Effector memory CD8-positive, alpha-beta T cell (primary cell): ENCODE data around the gene GNB2.
A peak's percentile ranks its signal among the peaks of the same experiment; 100 is the strongest.

Experiments
- ATAC-seq: fragments of 150-1000 bp; cut with Tn5 transposase; replicated peaks from 2 replicates; pipeline ENCODE4 v1.10.0; 2021; ENCODE audit warnings: mild to moderate bottlenecking, moderate library complexity
- DNase-seq, 3 experiments: peaks; one replicate each; pipeline ENCODE4 v3.0.0; 2021
- H3K27ac Mint-ChIP-seq, 2 donors: one replicate each; pipeline ENCODE4 v1.8.0; 2022; ENCODE audit warnings: mild to moderate bottlenecking in 2 of 2, mixed read lengths in 2 of 2, moderate library complexity in 2 of 2
- H3K27me3 Mint-ChIP-seq, 2 donors: one replicate each; pipeline ENCODE4 v1.8.0; 2022; ENCODE audit warnings: mixed read lengths in 2 of 2
- H3K36me3 Mint-ChIP-seq: one replicate; pipeline ENCODE4 v1.8.0; 2022; ENCODE audit warnings: mild to moderate bottlenecking, moderate library complexity, mixed read lengths; ENCODE audit not compliant: insufficient read depth
- H3K4me1 Mint-ChIP-seq, 2 donors: one replicate each; pipeline ENCODE4 v1.8.0; 2022; ENCODE audit warnings: low read depth in 2 of 2, mixed read lengths in 2 of 2
- H3K4me3 Mint-ChIP-seq, 2 donors: one replicate each; pipeline ENCODE4 v1.8.0; 2022; ENCODE audit warnings: mild to moderate bottlenecking in 2 of 2, mixed read lengths in 2 of 2, moderate library complexity in 2 of 2
- H3K9me3 Mint-ChIP-seq, 2 donors: one replicate each; pipeline ENCODE4 v1.8.0; 2022; ENCODE audit warnings: mixed read lengths in 2 of 2

Gene GNB2

DNA sequence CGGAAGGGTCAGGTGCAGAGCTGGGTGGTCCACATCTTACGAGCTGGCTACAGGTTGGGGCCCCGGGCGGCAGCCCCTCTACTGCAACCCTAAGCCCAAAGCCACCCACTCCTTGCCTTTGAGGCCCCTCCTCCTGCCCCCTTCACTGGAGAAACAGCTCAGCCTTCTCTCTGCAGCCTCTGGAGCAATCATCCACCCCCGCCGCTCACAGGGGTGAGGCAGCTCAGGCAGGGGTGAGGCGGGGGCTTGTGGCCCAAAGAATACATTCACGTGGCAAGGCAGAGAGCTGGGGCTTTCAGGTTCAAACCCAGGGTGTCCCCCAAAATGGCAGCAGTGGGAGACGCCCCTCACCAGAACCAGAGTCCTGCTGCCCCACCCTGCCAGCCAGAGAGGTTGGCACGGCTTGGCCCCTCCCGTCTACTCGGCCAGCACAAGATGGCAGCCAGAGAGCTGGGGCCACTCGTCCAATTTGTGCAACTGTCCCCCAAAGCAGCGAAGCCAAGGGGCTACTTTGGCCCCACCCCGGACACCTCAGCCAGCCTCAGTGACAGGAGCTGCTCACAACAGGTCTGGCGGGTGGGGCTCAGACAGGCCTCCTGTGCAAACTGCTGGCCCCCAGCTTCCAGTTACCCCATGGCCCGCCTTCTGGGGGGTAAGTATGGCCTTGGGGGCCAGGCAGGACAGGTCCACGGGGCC is 7.2 kb downstream of the GNB2 start:
- ATAC-seq (no peak), DNase-seq (no peak)
- Mint-ChIP-seq H3K27me3 (no peaks in the 10 kb centered on the region), H3K27ac (peak overlapping the region; percentile 13 to 86), H3K4me1 (peaks cover 29 to 35% of the 10 kb centered on the region in 2 donors), H3K4me3 (no peak overlapping the region), H3K36me3 (peaks cover 62% of the 10 kb centered on the region), H3K9me3 (no peaks in the 10 kb centered on the region)

DNA sequence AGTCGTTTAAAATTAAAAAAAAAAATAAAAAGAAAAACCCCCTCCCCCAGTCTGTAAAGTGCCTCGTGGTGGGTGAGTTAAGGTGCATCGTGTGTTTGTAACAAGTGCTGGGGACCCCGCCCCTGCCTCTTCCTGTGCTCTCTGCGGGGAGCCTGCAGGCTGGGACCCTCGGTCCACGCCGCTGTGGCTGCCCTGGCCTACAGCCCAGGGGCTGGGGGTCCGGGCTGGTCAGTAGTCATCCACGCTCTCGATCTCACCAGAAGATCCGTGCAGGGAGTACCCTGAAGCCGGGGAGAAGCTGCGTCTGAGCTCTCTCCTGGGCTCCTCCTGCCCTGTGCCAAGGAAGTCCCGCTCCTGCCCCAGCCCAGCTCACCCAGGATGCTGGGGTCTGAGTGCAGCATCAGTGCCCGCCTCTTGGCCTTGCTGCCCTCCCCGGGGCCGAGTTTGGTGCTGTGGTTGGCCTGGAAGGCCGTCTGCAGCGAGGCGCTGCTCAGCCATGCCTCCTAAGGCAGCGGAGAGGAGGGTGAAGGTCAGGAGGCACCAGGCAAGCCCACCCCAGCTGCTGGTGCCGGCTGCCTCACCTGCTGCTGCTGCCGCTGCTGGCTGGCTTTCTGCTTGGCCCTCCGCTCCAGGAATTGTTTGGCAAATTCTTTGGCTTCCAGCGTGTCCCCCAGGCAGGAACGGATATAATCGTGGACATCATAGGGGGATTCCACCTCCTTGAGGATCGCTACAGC is 8.1 kb downstream of the GNB2 start:
- no peak overlapping the region for H3K4me3 Mint-ChIP-seq
- H3K27me3 Mint-ChIP-seq, result no peaks in the 10 kb centered on the region
- H3K36me3 Mint-ChIP-seq, result peaks cover 60% of the 10 kb centered on the region
- no peaks in the 10 kb centered on the region for H3K9me3 Mint-ChIP-seq
- no peak for ATAC-seq
- peaks cover 26 to 31% of the 10 kb centered on the region in 2 donors for H3K4me1 Mint-ChIP-seq
- H3K27ac Mint-ChIP-seq, result peak overlapping the region; percentile 13 to 86
- no peak for DNase-seq

DNA sequence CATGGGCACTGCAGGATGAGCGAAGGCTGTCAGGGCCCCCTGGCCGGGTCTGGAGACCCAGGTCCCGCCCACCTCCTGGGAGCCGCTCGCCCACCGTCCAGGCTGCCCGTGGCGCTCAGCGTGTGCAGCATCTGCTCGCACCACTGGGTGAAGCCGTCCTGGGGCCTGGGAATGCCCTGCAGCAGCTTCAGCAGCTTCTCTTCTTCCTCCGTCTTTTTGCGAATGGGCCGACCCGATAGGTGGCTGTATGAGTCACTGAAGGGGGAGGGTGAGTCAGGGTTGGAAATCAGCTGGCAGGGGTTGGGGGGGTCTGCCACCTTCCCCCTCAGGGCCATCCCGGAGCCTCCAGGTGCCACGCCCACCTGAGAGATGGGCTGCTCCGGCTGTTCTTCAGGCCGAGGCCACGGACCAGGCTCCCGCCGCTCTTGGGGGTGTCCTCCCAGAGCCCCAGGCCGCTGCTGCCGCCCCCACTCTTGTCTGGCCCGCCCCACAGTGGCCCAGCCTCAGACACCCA is 8.7 kb downstream of the GNB2 start:
- DNase-seq (no peak), ATAC-seq (no peak)
- H3K4me3 Mint-ChIP-seq, result no peak overlapping the region
- peak overlapping the region in 1 of 2 donors; percentile 86 for H3K27ac Mint-ChIP-seq
- H3K27me3 Mint-ChIP-seq, result no peaks in the 10 kb centered on the region
- peaks cover 24 to 27% of the 10 kb centered on the region in 2 donors for H3K4me1 Mint-ChIP-seq
- peaks cover 59% of the 10 kb centered on the region for H3K36me3 Mint-ChIP-seq
- H3K9me3 Mint-ChIP-seq, result no peaks in the 10 kb centered on the region

DNA sequence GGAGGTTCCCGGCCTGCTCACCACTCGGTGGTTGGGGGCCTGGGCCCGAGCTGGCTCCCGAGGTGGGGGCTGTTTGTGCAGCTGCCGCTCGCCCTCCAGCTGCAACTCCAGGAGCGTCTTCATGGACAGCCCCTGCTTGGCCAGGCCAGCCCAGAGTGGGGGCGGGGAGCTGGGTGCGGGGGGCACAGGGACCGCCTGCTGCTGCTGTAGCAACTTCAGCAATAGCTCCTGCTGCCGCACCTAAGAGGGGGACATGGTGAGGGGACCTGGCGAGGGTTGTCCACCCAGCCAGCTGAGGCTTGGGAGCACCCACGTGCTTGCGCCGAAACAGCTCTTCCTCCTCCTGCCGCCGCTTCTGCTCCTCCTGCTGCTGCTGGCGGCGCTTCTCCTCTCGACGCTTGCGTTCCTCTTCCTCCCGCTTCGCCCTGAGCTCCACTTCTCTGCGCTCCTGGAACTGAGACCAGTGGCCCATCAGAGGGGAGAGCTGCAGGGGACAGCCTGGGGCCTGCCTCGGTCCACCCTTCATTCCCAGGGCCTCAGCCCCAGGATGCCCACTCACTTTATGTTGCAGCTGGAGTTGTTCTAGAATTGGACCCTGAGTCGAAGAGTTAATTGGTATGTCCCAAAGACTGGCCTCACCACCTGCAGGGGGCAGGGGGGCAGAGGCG is 9.6 kb downstream of the GNB2 start:
- Mint-ChIP-seq H3K27ac (no peak overlapping the region), H3K9me3 (no peaks in the 10 kb centered on the region), H3K36me3 (peaks cover 59% of the 10 kb centered on the region), H3K27me3 (no peaks in the 10 kb centered on the region), H3K4me3 (no peak overlapping the region), H3K4me1 (peaks cover 21 to 23% of the 10 kb centered on the region in 2 donors)
- ATAC-seq, result no peak
- DNase-seq, result no peak

DNA sequence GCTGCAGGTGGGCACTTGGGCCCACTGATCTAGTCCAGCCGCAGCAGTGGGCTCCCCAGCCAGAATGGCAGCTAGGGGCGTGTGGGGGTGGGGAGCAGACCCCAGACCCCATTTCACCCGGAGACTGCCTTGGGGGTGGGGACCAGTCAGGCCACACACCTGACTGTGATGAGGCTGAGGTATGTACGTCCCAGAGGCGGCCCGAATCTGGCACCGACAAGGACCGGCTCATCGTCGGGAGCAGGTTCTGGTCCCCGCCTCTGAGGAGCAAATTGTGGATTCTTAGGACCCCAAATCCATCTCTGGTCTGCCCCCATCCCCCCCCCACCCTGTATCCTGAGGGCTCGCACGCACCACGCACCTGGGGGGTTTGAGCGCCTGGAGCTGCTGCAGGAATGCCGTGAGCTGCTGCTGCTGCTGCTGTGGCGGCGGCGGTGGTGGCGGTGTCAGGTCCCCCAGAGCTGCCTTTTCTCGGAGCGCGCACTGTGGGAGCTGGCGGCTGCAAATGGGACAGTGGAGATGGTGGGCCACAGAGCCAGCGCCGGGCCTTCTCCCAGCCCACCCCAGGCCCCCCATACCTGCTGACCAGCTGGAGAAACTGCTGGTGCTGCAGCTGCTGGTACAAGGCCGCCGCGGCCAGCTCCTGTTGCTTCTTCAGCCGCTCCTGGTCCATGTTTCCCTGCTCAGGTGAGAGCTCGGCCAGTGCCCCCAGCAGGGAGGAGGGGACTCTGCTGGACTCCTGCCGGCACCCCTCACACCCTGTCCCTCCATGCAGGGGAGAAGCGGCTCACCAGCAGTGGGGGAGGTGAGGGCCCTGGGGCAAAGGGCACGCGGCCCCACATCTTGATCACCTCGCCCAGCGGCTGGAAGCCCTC is 10.4 kb downstream of the GNB2 start:
- Mint-ChIP-seq H3K9me3 (no peaks in the 10 kb centered on the region), H3K4me1 (peaks cover 20% of the 10 kb centered on the region in 2 donors), H3K36me3 (peaks cover 56% of the 10 kb centered on the region), H3K4me3 (no peak overlapping the region), H3K27me3 (no peaks in the 10 kb centered on the region), H3K27ac (no peak overlapping the region)
- DNase-seq (no peak), ATAC-seq (no peak)

DNA sequence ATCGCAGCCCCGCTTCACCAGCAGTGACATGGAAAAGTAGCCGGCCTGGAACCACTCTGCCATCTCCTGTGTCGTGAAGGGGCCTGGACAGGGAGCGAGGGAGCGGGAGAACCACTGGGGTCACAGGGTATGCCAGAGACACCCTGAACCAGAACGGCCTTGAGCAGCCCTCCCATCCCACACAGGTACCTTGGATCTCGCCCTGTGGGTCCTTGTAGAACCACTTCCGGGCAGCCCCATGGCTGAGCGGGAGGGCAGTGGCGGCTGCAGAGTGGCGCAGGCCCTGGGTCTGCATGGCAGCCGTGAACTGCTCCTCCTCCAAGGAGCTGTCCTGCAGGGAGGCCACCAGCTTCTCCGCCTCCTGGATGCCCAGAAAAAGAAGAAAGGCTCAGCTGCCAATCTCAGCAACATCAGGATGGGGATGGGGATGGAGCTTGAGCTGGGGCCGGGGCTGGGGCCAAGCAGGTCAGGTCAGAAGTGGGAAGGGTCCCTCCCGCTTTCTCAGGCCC is 11.0 kb downstream of the GNB2 start:
- peaks cover 55% of the 10 kb centered on the region for H3K36me3 Mint-ChIP-seq
- H3K4me3 Mint-ChIP-seq, result no peak overlapping the region
- H3K4me1 Mint-ChIP-seq, result peaks cover 20 to 21% of the 10 kb centered on the region in 2 donors
- DNase-seq, result no peak
- no peaks in the 10 kb centered on the region for H3K27me3 Mint-ChIP-seq
- ATAC-seq, result no peak
- H3K9me3 Mint-ChIP-seq, result no peaks in the 10 kb centered on the region
- H3K27ac Mint-ChIP-seq, result no peak overlapping the region

DNA sequence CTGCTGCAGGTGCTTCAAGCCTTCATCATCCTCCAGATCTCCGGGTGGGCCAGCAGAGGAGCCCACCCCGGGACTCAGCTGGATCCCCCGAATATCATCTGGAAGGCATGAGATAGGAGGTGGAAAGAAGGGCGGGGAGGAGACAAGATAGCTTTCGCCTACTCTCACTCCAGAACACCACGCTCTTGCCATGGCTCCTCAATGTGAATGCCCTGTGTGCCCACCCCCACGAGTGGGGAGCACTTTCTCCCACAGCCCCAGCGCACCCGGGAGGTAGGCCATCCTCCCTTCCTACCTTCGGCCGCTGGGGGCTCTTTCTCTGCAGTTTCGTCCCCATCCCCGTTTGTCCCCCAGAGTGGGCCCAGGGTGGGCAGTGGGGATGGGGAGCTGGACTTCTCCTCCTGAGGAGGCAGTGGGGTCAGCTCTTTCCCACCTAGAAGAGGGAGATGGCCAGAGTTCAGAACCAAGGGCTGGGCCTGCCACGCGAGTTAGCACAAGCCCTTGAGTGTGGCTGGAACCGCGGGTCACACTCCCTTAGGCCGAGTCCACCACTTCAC is 11.6 kb downstream of the GNB2 start:
- Mint-ChIP-seq H3K36me3 (peaks cover 54% of the 10 kb centered on the region), H3K27ac (no peak overlapping the region), H3K9me3 (no peaks in the 10 kb centered on the region), H3K4me1 (peaks cover 17 to 18% of the 10 kb centered on the region in 2 donors), H3K4me3 (no peak overlapping the region), H3K27me3 (no peaks in the 10 kb centered on the region)
- no peak for ATAC-seq
- no peak for DNase-seq

DNA sequence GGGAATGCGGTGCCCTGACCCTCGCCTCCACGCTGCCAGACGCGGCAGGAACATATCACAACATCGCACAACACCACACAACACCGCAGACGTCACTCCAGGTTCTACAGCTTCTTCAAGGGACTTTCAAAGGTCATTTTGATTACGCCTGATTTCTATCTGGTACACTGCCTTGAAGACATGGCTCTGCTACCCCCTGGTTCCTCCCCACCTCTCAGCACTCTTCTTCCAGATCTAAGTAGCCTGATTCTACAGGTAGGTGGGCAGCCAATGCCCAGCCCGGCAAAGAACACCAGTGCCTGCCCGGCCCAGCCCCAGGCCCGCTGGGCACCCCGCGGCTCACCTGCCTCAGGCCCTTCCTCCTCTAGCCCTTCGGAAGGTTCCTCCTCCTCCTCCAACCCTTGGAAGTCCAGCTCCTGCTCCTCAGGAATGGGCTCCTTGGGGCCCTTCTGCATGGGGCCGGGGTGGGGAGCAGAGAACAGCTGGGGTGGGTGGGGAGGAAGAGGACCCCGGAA is 12.1 kb downstream of the GNB2 start:
- Mint-ChIP-seq H3K36me3 (peaks cover 51% of the 10 kb centered on the region), H3K27me3 (no peaks in the 10 kb centered on the region), H3K27ac (no peak overlapping the region), H3K4me3 (no peak overlapping the region), H3K9me3 (no peaks in the 10 kb centered on the region), H3K4me1 (peaks cover 12 to 14% of the 10 kb centered on the region in 2 donors)
- no peak for DNase-seq
- ATAC-seq, result no peak

DNA sequence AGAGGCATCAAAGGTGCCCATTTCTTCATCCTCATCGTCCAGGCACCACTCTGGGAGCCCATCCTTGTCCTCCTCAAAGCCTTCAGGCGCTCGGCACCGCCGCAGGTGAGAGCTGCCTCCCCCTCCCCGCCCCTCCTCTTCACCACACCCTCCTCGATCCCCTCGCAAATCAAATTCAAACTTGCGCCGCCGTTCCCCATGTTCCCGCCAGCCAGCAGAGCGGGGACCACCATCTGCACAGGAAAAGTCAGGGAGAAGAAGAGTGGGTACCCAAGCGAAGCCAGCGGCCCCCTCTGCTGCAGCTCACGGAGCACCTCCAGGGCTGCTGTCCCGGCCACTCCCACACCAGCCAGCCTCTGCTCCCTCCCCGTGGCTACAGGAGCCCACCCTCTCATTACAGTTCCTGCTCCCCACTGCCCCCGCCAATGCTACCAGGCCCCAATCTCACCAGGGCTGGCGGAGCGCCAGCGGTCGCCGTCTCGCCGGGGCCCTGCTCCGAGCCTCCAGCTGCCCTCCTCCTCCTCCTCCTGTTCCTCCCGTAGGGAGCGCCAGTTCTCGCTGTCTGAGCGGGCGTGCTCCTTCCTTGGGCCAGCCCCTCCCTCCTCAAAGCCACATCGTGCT is 12.8 kb downstream of the GNB2 start:
- no peak for ATAC-seq
- no peak overlapping the region for H3K4me3 Mint-ChIP-seq
- no peaks in the 10 kb centered on the region for H3K9me3 Mint-ChIP-seq
- no peaks in the 10 kb centered on the region for H3K27me3 Mint-ChIP-seq
- H3K36me3 Mint-ChIP-seq, result peaks cover 50% of the 10 kb centered on the region
- peaks cover 9 to 14% of the 10 kb centered on the region in 2 donors for H3K4me1 Mint-ChIP-seq
- no peak for DNase-seq
- H3K27ac Mint-ChIP-seq, result no peak overlapping the region

DNA sequence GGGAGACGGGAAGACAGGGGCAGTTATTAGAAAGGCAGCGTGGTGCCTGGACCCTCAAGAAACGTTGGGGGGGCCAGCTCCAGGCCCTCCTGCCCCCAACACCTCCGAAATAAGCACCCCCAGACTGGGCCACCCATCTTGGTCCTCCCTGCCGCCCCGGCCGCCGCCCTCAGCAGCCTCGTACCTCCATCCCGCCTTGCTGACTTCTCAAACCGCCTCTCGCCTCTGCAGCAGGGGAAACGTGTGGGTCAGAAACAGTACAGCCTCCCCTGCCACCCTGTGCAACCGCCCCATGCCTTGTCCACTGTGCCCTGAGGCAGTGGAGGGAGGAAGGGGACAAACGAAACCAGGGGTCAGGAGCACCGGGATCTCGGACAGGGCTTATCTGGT is 13.3 kb downstream of the GNB2 start:
- Mint-ChIP-seq H3K4me1 (peaks cover 9 to 14% of the 10 kb centered on the region in 2 donors), H3K27me3 (no peaks in the 10 kb centered on the region), H3K36me3 (peaks cover 47% of the 10 kb centered on the region), H3K4me3 (no peak overlapping the region), H3K27ac (no peak overlapping the region), H3K9me3 (no peaks in the 10 kb centered on the region)
- DNase-seq (no peak), ATAC-seq (no peak)

DNA sequence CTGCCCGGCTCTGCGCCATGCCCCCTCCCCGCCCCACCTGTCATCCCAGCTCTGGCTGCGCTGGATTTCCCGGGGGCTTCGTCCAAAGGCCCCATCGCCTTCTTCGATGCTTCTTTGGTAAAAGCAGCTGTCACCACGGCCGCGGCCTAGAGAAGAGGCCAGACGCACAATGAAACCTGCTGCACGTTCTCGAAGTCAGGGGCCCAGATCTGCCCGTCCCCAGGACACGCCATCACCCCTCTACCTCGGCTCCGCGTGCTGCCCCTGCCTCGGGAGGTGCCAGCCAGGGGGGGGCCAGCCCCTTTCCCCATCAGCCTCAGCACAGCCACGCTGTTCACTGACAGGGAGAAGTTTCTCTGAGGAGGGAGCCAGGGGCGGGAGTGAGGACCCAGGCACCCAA is 13.7 kb downstream of the GNB2 start:
- no peaks in the 10 kb centered on the region for H3K27me3 Mint-ChIP-seq
- DNase-seq, result no peak
- H3K27ac Mint-ChIP-seq, result peak overlapping the region in 1 of 2 donors; percentile 78
- ATAC-seq, result no peak
- H3K4me3 Mint-ChIP-seq, result no peak overlapping the region
- no peaks in the 10 kb centered on the region for H3K9me3 Mint-ChIP-seq
- peaks cover 13 to 18% of the 10 kb centered on the region in 2 donors for H3K4me1 Mint-ChIP-seq
- H3K36me3 Mint-ChIP-seq, result peaks cover 46% of the 10 kb centered on the region

DNA sequence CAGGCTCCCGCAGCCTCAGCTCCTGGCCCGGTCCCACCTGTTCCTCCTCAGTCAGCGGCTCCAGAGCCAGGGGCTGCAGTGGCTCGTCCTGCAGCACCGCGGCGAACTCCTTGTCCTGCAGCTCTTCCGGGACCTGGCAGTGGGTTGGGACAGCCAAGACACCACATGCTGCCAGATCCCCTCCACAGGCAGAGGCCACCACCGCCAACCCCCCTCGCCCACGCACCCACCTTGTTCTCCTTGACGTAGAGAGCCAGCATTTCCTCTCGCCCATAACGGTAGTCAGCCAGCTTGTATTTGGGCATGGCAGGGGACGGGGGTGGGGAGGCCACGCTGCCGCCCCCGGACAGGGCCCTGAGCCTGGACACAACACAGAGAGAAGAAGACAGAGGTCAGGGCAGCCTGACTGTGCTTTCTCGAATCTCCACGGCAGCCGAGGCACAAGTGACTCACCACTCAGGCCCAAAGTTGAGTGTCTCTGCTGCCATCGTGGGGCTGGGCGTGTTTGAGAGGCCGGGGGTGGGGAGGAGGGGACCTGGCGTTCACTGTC is 14.3 kb downstream of the GNB2 start:
- peak overlapping the region; percentile 8 to 78 for H3K27ac Mint-ChIP-seq
- H3K4me1 Mint-ChIP-seq, result peaks cover 19 to 24% of the 10 kb centered on the region in 2 donors
- DNase-seq, result no peak
- no peak overlapping the region for H3K4me3 Mint-ChIP-seq
- H3K36me3 Mint-ChIP-seq, result peaks cover 48% of the 10 kb centered on the region
- no peaks in the 10 kb centered on the region for H3K27me3 Mint-ChIP-seq
- H3K9me3 Mint-ChIP-seq, result no peaks in the 10 kb centered on the region
- ATAC-seq, result no peak
